ENCODE results near the gene CDON.
"Not testable (repeated sequence)": the region's sequence is repeated elsewhere in the genome, so short reads cannot be mapped to it uniquely, and the experiment has no call there.

Gene CDON

DNA sequence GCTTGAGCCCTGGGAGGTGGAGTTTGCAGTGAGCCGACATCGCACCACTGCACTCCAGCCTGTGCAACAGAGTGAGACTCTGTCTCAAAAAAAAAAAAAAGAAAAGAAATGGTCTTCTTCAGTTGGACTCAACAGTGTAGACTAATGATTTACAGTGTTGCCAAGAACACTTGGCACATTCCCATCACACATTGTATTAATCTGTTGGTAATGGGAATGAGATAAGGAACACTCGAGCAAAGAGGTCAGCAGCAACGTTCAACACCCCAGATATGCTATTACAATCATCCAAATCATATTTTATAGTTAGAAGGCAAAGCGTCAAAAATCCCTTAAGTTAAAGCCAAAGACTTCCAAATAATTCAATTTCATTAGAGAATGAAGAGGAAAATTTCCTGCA, 14.5 kb downstream of the CDON start:
- DNase-seq (ENCODE audit: low read depth) = no peak

DNA sequence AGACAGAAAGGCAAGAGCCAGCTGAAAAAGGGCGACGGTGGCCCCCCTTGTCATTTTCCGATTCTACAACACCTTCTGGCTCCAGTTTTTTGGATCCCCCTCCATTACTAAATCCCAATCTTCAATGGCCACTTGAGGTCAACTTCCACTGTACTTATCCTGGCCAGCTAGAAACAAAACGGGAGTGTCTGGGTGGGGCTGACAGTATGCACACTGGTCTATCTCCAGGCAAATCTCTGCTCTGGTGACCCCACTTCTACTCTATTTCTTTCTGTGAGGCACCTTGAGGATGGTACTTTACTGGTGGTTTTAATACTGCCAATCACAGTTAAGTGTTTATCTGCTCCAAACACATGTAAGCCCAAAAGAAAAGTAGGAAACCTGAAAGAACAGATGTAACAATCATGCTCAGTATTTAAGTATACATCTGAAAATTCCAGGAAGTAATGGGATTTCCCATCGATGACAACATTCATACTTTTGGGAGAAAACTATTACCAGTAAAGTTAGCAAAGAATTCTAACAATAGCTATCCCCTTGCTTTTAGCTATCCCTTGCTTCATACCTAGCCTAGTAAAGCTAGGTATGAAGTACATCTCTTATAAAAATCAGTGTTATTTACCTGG, 16.0 kb downstream of the CDON start:
- DNase-seq (ENCODE audit: low read depth) = no peak

DNA sequence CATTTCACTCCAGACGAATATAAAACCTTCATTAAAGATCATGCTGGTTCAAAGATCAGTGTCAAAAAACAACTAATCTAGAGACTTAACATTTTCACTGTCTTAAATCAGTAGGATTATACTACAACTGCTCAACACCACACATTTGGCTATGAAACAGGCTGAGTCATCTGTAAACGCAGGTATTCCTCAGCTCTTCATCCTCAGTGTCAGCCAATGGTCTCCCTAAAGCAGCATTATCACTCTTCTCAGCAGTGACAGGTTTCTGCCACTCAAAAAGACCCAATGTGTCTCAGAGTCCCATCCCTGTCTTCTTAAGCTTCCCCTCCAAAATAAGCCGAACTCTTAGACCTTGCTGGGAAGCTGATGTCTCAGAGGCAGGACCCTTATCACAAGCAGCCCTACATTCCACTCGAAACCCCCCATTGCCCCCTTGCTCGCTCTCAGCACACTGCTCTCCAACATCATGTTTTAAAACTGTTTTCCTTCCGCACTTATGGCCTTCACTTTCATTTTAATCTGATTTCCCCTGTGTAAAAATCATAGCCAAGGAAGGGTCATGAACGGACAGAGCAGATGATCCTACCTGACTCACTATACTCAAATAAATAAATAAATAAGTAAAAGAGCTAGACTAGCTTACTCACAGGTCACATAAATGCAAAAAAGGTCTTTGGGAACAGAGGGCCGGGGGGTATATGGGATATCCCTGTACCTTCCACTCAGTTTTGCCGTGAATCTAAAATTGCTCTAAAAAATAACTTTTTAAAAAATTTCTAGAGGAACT, 23.0 kb downstream of the CDON start:
- no peak for DNase-seq (ENCODE audit: low read depth)

DNA sequence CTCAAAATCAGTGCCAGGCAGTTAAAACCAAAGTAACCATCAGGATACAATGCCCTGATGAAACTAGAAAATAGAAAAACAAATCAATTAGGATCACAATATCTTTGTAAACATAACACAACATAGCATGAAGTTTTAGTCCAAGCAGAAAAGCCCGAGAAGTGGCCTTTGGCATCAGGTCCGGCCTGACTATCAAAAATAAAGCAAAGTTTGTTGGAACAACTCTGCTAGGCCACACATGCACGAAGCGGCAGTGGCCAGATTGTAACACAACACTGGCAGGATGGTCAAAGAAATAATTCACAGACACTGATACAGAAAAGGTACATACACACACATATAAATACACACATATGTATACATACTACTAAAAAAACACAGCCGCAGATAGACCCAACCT, 26.9 kb downstream of the CDON start:
- no peak for DNase-seq (ENCODE audit: low read depth)

DNA sequence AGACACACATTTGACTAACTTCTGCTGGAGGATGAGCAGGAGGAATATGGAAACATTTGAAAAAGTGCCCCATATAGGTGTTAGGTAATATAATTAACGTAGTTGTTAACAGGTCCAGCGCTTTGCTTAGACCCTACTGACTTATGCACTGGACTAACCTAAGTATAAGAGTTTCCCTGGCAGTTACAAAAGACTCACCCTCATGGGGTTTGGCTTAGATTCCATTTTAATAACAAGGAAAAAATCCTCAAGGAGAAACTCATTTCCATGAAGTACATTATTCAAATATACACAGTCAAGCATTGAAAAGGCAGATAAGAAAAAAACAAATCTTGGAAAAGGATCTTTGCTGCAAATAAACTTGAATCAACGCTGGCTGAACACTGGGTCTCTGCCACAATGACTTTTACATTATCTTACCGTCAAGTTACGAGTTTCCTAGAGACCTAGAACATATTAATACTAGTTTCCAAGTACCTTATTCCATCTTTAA, 27.7 kb downstream of the CDON start:
- no peak for DNase-seq (ENCODE audit: low read depth)

DNA sequence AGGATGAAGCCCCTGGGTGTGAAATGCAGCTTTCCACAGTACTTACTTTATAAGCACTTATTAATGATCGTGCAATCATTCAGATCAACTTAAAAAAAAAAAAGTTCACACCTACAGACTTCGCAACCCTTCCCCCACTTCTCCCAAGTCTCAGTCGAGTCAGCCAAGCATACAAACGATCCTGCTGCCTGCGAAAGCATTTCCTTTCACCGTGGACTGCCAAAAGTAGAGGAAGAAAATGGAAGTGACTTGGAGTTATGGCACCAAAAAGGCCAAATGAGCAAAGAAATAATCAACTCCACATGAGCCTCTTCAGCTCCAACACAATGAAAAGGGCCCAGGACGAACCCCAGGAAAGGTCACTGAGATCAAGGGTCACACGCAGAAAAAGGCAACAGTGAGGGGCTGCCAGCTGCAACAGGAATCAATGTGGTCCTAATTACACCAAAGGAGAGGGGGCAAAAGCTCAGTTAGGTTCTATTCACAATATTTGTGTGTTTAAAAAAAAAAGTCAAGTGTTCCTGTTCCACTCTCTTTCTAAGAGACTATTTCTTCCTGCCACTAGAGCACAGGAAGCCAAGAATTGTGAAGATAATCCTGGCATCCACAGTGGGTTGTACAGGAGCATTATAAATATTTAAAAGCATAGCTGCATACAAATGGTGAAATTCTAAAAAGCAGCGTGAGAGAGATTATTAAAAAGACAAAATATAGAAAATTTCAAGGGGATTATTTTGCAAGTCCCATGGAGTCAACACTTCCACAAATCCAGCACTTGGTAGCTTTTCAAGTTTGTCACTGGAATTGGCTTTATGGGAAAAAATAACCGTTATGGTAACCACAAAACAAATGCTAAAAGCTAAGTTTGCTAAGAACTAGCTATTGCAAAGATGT, 28.4 kb downstream of the CDON start:
- DNase-seq (ENCODE audit: low read depth) = no peak

DNA sequence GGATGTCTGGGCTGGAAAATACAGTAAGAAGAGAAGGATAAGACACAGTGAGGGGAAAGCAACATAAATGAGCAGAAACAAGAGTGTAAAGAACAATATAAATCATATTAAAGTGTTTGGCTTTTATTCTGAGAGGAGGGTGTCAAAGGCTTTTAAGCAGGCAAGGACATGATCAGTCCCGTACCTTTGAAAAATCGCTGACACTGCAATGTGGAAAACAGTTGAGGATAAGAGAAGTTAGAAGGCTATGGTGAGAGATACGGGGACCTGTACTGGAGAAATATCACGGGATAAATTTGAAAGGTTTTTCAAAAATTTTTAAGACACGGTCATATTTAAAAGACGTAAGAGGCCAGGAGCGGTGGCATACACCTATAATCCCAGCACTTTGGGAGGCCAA, 30.3 kb downstream of the CDON start:
- no peak for DNase-seq (ENCODE audit: low read depth)

DNA sequence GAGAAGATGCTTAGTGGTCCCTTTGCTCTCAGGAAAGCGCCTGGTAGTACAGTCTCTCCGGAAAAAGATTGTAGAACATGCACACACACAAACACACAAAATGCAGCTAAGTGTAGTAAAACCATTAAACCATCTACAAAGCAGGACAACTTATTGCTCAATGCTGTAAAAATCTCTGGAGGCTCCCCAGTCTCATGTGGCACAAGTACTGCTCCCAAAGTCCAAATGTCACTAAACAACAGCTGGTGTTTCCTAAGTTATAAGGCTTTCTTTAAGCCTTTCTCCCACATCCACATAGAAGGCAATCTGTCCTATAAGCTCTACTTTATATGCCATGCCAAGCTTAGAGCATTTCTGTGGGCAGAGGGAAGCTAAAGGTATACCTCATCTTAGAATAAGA, 32.9 kb downstream of the CDON start:
- DNase-seq (ENCODE audit: low read depth) = no peak

DNA sequence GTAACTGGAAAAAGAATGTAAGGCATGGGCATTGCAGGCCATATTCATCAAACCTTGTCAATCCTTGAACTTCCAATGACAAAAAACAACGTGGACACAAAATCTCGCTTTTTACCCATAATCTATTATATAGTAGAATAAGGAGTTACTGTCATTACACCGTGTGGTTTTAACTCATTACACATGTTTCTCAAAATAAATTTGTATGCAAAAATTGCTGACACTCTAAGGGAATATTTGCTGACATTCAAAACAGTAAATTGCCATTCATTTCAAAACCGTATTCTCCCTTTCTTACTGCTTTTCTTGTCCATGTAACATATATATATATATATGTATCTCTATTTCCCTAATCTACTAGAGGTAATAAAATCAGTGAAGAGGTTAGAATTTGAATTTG, 33.4 kb downstream of the CDON start:
- no peak for DNase-seq (ENCODE audit: low read depth)

DNA sequence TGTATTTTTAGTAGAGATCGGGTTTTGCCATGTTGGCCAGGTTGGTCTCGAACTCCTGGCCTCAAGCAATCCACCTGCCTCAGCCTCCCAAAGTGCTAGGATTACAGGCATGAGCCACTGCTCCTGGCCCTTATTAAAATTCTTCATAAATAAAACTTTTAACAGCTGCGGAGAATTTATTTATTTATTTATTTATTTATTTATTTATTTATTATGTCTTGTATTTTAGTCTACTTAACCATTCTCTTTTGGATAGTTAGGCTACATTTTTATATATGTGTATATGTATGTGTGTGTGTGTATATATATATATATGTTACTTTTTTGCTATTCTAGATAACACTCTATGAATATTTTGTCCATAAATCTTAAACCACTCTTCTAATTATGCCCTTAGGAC, 34.1 kb downstream of the CDON start:
- not testable (repeated sequence) for DNase-seq (ENCODE audit: low read depth)

DNA sequence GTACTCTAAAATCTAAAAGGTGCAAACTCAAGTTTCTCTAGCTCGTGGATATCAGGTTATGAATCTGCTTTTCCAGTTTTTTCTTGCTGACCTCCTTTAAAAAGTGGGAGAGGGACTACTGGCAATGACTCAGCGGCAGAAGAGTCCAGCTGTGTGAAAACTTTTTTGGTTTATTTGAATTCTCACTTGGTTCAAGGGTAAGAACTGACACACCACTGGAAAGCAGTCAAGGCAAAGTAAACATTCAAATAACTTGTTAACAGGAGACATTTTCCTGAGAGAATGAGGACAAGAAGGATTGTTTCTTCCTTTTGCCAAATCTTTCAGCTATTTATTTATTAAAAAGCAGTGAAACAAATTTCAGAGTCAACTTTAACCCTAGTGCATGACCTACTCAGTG, 36.1 kb downstream of the CDON start:
- DNase-seq (ENCODE audit: low read depth) = no peak

DNA sequence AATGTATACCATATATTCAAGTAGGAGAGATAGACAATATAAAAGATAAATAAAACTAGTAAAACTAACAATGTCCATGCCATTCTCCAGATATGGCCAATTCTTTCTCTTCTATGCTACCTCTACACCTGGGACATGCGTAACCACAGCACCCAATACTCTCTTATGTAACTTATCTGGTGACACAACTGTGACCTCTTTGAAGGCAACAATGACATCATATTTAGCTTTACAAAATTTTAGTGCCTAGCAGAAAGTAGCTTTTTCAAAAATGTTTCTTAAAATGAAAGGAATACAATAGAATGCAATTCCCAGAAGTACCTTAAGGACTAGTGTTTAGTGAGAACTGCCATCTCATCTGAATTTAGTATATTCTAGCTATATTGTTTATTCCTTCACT, 36.8 kb downstream of the CDON start:
- DNase-seq (ENCODE audit: low read depth) = no peak

DNA sequence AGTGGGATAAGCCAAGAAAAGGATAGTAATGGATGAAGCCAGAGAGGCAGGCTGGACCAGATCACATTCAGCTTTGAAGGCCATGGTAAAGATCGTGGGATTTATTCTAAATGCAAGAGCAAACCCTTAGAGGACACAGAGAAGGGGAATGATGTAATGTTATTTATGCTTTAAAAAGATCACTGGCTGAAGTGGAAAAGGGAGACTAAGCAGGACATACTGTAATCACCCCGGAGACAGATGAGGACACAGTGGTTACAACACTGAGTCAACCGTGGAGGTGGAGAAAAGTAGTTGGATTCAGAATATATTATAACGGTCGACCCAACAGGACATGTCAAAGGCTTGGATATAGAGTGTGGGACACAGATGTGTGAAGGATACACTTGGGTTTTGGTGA, 38.5 kb downstream of the CDON start:
- DNase-seq (ENCODE audit: low read depth) = no peak

DNA sequence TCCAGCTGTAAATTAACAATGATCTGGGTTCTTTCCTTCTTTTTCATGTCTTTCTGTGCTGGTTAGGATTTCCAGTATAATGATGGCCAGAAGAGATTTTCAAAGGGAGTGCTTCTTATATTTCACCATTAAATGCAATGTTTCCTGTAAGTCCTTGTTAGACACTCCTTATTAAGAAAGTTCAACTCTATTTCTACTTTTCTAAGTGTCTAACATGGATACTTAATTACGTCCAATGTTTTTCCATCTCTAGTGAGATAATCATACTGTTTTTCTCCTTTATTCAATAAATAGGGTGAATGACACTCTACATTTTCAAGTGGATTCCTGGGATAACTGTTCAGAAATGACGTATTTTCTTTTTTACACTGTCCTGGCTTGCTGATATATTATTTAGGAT, 49.8 kb downstream of the CDON start:
- no peak for DNase-seq (ENCODE audit: low read depth)

DNA sequence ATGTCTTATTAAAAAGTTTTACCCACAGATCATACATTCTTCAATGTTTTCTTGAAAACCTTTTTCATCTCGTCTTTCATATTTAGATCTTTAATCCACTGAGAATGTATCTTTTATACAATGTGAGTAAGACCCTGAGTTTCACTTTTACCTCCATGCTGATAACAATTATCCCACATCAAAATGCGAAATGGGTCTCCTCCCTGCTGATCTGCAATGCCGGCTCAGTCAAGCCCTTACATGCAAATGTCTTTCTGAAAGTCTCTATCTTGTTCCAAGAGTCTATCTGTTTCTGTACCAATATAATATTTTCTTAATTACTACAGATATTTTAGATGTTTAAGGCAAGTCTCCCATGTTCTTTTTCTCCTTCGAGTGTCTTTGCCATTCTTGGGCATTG, 50.9 kb downstream of the CDON start:
- no peak for DNase-seq (ENCODE audit: low read depth)

DNA sequence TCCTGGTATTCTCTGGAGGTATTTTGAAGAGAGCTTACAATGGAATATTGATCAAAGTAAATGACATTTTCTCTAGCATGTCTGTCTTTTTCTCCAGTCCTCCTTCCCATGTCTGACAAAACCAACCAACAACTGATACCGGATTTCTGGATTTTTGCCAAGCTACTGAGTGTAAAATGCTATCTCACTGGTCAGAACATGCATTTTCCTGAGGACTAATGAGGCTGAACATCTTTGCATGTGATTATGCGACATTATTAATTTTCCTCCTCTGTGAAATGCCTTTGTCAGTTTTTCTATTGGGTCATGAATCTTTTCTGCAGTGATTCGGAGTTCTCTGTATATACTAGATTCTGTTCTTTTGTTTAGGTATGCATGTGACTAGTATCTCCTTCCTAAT, 51.4 kb downstream of the CDON start:
- DNase-seq (ENCODE audit: low read depth) = no peak

DNA sequence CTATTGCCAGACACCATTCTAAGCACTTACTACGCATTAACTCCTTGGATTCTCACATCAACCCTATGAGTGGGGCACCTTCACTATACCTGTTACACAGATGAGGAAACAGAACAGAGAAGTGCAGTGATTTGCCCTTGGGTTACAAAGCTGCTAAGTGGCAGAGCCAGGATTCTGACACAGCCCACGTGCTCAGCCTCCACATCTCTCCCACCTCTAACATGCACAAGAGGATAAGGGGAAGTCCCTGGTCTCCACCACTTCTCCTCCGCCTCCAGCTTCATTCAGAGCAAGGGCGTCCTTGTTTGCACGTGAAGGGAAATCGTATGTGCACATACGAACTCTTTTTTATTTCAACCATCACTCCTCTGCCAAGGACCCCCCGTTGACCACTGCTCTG, 53.7 kb downstream of the CDON start:
- no peak for DNase-seq (ENCODE audit: low read depth)

DNA sequence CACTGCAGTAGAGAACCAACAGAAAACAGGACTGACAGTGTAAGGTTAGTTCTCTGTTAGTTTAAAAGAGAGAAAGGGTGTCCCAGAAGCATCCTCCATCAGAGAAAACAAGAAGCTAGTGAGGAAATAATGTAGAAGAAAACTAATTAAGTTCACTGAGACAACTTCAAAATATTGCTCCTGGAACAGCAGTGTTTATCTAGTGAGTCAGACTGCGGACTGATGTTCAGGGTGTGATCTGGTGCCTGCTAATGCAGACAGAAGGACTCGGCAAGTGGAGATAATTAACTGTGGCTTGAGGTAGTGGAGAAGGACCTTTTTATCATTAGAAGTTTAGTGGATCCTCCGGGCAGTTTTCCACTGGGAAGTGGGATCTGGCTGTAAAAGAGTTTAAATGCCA, 55.4 kb downstream of the CDON start:
- DNase-seq (ENCODE audit: low read depth) = peak; percentile 24

DNA sequence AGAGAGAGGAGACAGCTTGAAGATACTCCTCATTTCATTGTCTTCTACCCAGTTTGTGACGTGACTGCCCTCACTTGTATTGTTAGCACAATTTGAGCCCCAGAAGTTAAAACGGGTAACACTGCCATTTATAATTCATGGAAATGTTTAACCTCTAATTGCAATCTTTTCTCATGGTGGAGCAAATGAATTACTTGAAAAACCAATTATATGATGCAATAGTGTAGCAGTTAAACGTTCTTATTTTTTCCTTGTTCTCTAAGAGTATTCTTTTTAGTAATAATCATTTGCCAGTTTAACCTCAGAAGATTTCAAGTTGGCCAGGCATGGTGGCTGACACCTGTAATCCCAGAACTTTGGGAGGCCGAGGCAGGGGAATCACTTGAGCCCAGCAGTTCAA, 56.6 kb downstream of the CDON start:
- no peak for DNase-seq (ENCODE audit: low read depth)

DNA sequence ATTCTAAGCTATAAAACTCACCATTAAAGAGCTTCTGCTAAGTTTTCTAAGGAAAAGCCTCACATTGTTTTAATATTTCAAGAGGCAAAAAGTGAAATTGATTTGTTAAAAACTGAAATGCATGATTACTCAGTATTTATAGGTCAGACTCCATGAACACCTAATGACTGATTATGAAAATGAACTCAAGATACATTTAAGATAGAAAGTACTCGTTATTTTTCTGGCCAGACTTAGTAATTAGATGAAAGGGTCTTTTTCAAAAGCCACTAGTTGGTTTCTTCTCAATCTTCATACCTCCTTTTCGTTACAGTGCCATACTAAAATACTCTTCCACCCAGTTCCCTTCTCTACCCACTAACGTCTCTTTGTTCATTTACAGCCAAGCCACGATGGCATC, 60.5 kb downstream of the CDON start:
- no peak for DNase-seq (ENCODE audit: low read depth)

DNA sequence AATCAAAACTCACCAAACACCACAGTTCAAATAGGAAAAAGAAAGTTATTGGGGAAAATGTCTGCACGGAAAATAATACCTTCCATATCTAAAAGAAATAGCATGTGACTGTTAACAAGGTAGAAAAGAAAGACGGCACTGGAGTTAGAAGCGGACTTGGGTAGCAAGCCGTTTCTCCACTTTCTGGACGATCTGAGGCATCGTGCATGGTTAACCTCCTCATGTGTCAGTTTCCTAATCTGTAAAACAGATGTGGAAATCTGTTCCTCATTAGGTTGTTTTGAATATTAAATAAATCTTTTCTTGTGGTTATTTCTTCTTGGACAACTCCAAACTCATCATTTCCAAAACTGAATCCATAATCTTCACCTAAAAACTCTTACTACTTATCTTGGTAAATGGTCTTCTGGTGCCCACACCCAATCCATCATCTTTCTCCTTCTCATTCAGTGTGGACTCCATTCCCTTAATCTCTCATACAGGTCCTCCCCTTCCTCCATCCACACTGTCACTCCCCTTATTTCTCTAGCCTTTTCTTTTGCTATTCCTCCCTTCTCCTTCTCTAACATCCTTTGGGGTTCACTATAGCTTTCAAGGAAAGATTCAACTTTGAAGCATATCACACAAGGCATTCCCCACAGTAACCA, 63.3 kb downstream of the CDON start:
- DNase-seq (ENCODE audit: low read depth) = no peak

DNA sequence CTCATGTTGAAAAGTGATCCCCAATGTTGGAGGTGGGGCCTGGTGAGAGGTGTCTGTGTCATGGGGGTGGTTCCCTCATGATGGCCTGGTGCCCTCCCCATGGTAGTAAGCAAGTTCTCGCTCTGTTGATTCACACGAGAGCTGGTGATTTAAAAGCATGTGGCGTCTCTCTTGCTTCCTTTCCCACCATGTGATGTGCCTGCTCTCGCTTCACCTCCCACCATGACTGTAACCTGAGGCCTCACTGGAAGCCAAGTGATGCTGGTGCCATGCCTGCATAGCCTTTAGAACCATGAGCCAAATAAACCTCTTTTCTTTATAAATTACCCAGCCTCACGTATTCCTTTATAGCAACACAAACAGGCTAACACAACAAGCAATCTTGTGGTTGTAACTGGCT, 64.4 kb downstream of the CDON start:
- no peak for DNase-seq (ENCODE audit: low read depth)

Data from GM04504 (cell line).